HG02885 (cell line): ENCODE measurements around the gene ITGA11.
"Not testable (repeated sequence)": the region's sequence is repeated elsewhere in the genome, so short reads cannot be mapped to it uniquely, and the experiment has no call there.

ENCODE experiments used
- ATAC-seq: cut with Tn5 transposase; IDR thresholded peaks from one replicate; pipeline ENCODE4 v1.9.1; 2021; ENCODE audit warnings: mild to moderate bottlenecking; ENCODE audit not compliant: unreplicated experiment, poor library complexity

ITGA11 gene

GRCh38 chr15:68427963-68428362 lies 4.0 kb downstream of the ITGA11 start:
- ATAC-seq = no peak

- ATAC-seq = no peak
Measured at GRCh38 chr15:68427366-68427765, 4.6 kb downstream of the ITGA11 start.

- no peak for ATAC-seq
Measured at GRCh38 chr15:68426116-68426515, 5.8 kb downstream of the ITGA11 start.

GRCh38 chr15:68425428-68426060 lies 6.4 kb downstream of the ITGA11 start:
- no peak for ATAC-seq

- ATAC-seq = no peak
Measured at GRCh38 chr15:68424754-68425390, 7.1 kb downstream of the ITGA11 start.

- ATAC-seq = no peak
Measured at GRCh38 chr15:68423359-68424296, 8.3 kb downstream of the ITGA11 start.

GRCh38 chr15:68422403-68423145 lies 9.4 kb downstream of the ITGA11 start:
- not testable (repeated sequence) for ATAC-seq

- ATAC-seq = no peak
Measured at GRCh38 chr15:68421798-68422402, 10.1 kb downstream of the ITGA11 start.

GRCh38 chr15:68421115-68421551 lies 10.8 kb downstream of the ITGA11 start:
- no peak for ATAC-seq

GRCh38 chr15:68420186-68420684 lies 11.7 kb downstream of the ITGA11 start:
- no peak for ATAC-seq

- no peak for ATAC-seq
Measured at GRCh38 chr15:68419301-68420175, 12.4 kb downstream of the ITGA11 start.

- ATAC-seq = no peak
Measured at GRCh38 chr15:68418611-68419161, 13.3 kb downstream of the ITGA11 start.

GRCh38 chr15:68417897-68418296 lies 14.1 kb downstream of the ITGA11 start:
- no peak for ATAC-seq

GRCh38 chr15:68417051-68417450 lies 14.9 kb downstream of the ITGA11 start:
- no peak for ATAC-seq

- ATAC-seq = no peak
Measured at GRCh38 chr15:68416158-68416535, 15.8 kb downstream of the ITGA11 start.

GRCh38 chr15:68415501-68416157 lies 16.3 kb downstream of the ITGA11 start:
- ATAC-seq = no peak

- no peak for ATAC-seq
Measured at GRCh38 chr15:68415061-68415460, 16.9 kb downstream of the ITGA11 start.

- no peak for ATAC-seq
Measured at GRCh38 chr15:68414591-68414990, 17.4 kb downstream of the ITGA11 start.
